NCI-H526 treated with DMSO at 0.1 percent for 48 hours (cell line): ENCODE data around the gene MS4A4A.

ENCODE experiments used
- DNase-seq: peaks from one replicate; lab custom pipeline; 2025; lab: John Stamatoyannopoulos, UW

Gene MS4A4A

GRCh38 chr11:60349990-60350389, 69.5 kb downstream of the MS4A4A start:
- no peak for DNase-seq

- no peak for DNase-seq
Measured at GRCh38 chr11:60357771-60358170, 77.3 kb downstream of the MS4A4A start.
